KMS-11 (cell line): ENCODE measurements around the gene USP48.
"Not testable (repeated sequence)": the region's sequence is repeated elsewhere in the genome, so short reads cannot be mapped to it uniquely, and the experiment has no call there.

Source experiments
- H2AFZ ChIP-seq: fragments of 200-600 bp; sonication (generic); 2 replicates; pipeline ENCODE4 v1.6.1; 2016; ENCODE audit warnings: antibody characterized with exemption, mixed run types, low read depth
- H3K27ac ChIP-seq: fragments of 200-600 bp; sonication (generic); 2 replicates; pipeline ENCODE4 v1.6.1; 2016; ENCODE audit warnings: mild to moderate bottlenecking, mixed run types
- H3K27me3 ChIP-seq: fragments of 200-600 bp; sonication (generic); 2 replicates; pipeline ENCODE4 v1.6.1; 2017; ENCODE audit warnings: mild to moderate bottlenecking, low read depth, mixed run types, moderate library complexity; ENCODE audit not compliant: insufficient read depth
- H3K36me3 ChIP-seq: fragments of 200-600 bp; sonication (generic); 2 replicates; pipeline ENCODE4 v1.6.1; 2017; ENCODE audit warnings: mild to moderate bottlenecking, mixed run types; ENCODE audit not compliant: insufficient read depth
- H3K4me1 ChIP-seq: fragments of 200-600 bp; sonication (generic); 2 replicates; pipeline ENCODE4 v1.6.1; 2016; ENCODE audit warnings: mild to moderate bottlenecking, low read depth, mixed run types; ENCODE audit not compliant: poor library complexity, severe bottlenecking
- H3K4me2 ChIP-seq: fragments of 200-600 bp; sonication (generic); 2 replicates; pipeline ENCODE4 v1.7.0; 2016; ENCODE audit warnings: mild to moderate bottlenecking, mixed run types
- H3K4me3 ChIP-seq: fragments of 200-600 bp; sonication (generic); IDR thresholded peaks from 2 replicates; pipeline ENCODE4 v1.6.1; 2017; ENCODE audit warnings: low read depth, low read length, mixed read lengths; ENCODE audit not compliant: insufficient read depth
- H3K79me2 ChIP-seq: fragments of 200-600 bp; sonication (generic); 2 replicates; pipeline ENCODE4 v1.6.1; 2016; ENCODE audit warnings: low read depth, mixed run types; ENCODE audit not compliant: insufficient read depth
- H3K9ac ChIP-seq: fragments of 200-600 bp; sonication (generic); 2 replicates; pipeline ENCODE4 v1.6.1; 2016; ENCODE audit warnings: mild to moderate bottlenecking, mixed run types
- H4K20me1 ChIP-seq: fragments of 200-600 bp; sonication (generic); 2 replicates; pipeline ENCODE4 v1.6.1; 2016; ENCODE audit warnings: mild to moderate bottlenecking, mixed run types; ENCODE audit not compliant: insufficient read depth
- TF ChIP-seq, protein P1 (sequence below): fragments of 200-600 bp; sonication (generic); conservative IDR thresholded peaks from 2 replicates; pipeline ENCODE4 v1.6.1; 2017; ENCODE audit warnings: low read depth, mild to moderate bottlenecking, antibody characterized with exemption, low read length, moderate library complexity, mixed read lengths

USP48 gene

GRCh38 chr1:21778405-21778727, 4.6 kb downstream of the USP48 start:
- Histone ChIP-seq H3K4me1 (peaks cover 31% of the 10 kb centered on the region), H4K20me1 (peaks cover 16% of the 10 kb centered on the region; the same call in 1 of the 2 replicates), H3K79me2 (peaks cover 90% of the 10 kb centered on the region), H3K4me2 (no peak overlapping the region), H3K27me3 (no peaks in the 10 kb centered on the region), H3K27ac (no peak overlapping the region), H3K9ac (no peak overlapping the region), H3K36me3 (no peaks in the 10 kb centered on the region), H2AFZ (no peak overlapping the region), H3K4me3 (no peak overlapping the region)
- TF ChIP-seq, protein P1, sequence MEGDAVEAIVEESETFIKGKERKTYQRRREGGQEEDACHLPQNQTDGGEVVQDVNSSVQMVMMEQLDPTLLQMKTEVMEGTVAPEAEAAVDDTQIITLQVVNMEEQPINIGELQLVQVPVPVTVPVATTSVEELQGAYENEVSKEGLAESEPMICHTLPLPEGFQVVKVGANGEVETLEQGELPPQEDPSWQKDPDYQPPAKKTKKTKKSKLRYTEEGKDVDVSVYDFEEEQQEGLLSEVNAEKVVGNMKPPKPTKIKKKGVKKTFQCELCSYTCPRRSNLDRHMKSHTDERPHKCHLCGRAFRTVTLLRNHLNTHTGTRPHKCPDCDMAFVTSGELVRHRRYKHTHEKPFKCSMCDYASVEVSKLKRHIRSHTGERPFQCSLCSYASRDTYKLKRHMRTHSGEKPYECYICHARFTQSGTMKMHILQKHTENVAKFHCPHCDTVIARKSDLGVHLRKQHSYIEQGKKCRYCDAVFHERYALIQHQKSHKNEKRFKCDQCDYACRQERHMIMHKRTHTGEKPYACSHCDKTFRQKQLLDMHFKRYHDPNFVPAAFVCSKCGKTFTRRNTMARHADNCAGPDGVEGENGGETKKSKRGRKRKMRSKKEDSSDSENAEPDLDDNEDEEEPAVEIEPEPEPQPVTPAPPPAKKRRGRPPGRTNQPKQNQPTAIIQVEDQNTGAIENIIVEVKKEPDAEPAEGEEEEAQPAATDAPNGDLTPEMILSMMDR = no peak

GRCh38 chr1:21776925-21777324, 6.0 kb downstream of the USP48 start:
- H3K9ac ChIP-seq, H3K27me3 ChIP-seq, H3K27ac ChIP-seq, H3K4me3 ChIP-seq, H3K4me2 ChIP-seq, H2AFZ ChIP-seq, H3K36me3 ChIP-seq: not testable (repeated sequence)
- Histone ChIP-seq H3K4me1 (peaks cover 40% of the 10 kb centered on the region), H4K20me1 (peaks cover 16% of the 10 kb centered on the region; the same call in 1 of the 2 replicates), H3K79me2 (peaks cover 99% of the 10 kb centered on the region)

DNA sequence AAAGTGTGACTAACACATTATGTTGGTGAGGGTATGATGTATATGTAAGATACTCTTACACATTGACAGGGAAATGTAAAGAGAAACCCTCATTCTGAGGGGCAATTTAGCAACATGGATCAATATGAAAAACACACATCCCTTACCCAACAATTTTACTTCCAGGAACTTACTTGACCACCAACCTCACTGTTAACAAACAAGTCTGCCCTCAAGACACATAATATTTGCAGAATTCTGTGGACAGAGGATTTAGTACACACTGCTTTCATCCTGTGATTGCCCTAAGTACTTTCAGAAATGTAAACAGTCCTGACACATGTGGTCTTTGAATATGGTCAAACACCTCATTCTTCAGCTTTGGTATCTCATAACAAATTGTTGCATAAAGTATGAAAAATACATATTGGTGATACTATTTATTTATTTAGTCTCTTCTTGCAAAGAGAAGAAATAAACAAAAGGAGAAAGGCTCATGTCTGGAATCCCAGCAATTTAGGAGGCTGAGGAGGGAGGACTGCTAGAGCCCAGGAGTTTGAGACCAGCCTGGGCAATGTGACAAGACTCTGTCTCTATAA, 6.9 kb downstream of the USP48 start:
- H4K20me1 ChIP-seq = peaks cover 16% of the 10 kb centered on the region; the same call in 1 of the 2 replicates
- TF ChIP-seq, protein P1 = no peak

DNA sequence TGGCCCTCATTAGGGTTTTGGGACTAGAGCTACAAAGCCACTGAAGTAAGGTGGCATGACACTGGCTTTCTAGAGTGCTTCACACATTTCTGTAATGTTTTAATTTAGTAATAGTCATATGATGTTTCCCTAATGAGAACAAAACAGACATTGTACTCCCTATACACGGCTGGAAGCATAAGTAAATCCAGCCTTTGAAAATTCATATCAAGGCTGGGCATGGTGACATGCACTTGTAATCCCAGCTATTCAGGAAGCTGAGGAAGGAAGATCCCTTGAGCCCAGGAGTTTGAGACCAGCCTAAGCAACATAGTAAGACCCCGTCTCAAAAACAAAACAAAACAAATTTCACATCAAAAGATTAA, 7.4 kb downstream of the USP48 start:
- Histone ChIP-seq H3K4me2 (no peak overlapping the region), H3K27me3 (no peaks in the 10 kb centered on the region), H3K36me3 (no peaks in the 10 kb centered on the region), H3K9ac (no peak overlapping the region), H3K4me3 (no peak overlapping the region), H3K27ac (no peak overlapping the region), H3K79me2 (peaks cover 99% of the 10 kb centered on the region), H3K4me1 (peaks cover 37% of the 10 kb centered on the region), H2AFZ (no peak overlapping the region), H4K20me1 (peaks cover 15% of the 10 kb centered on the region; the same call in 1 of the 2 replicates)
- TF ChIP-seq, protein P1 = no peak

More for the DNA sequence above, 6.9 kb downstream of the USP48 start:
- Histone ChIP-seq H3K4me1 (peaks cover 40% of the 10 kb centered on the region), H3K36me3 (no peaks in the 10 kb centered on the region), H3K79me2 (peaks cover 99% of the 10 kb centered on the region), H2AFZ (no peak overlapping the region), H3K4me3 (no peak overlapping the region), H3K4me2 (no peak overlapping the region), H3K27ac (no peak overlapping the region; the same call in 1 of the 2 replicates), H3K27me3 (no peaks in the 10 kb centered on the region), H3K9ac (no peak overlapping the region)

GRCh38 chr1:21774835-21775549, 8.0 kb downstream of the USP48 start:
- Histone ChIP-seq H3K79me2 (peaks cover 99% of the 10 kb centered on the region), H3K4me1 (peaks cover 32% of the 10 kb centered on the region), H3K9ac (no peak overlapping the region), H3K36me3 (no peaks in the 10 kb centered on the region), H4K20me1 (peaks cover 9% of the 10 kb centered on the region; the same call in 1 of the 2 replicates), H2AFZ (no peak overlapping the region), H3K27ac (no peak overlapping the region), H3K27me3 (no peaks in the 10 kb centered on the region), H3K4me3 (no peak overlapping the region), H3K4me2 (no peak overlapping the region)
- TF ChIP-seq, protein P1 = no peak
